NCI-H128 (cell line): ENCODE data around the gene ZNF581.

ENCODE experiments used
- DNase-seq: peaks from one replicate; lab custom pipeline; 2025; ENCODE audit not compliant: unreplicated experiment; lab: John Stamatoyannopoulos, UW

The ZNF581 gene

GRCh38 chr19:55692681-55693081, 49.2 kb downstream of the ZNF581 start:
- DNase-seq, result no peak

DNA sequence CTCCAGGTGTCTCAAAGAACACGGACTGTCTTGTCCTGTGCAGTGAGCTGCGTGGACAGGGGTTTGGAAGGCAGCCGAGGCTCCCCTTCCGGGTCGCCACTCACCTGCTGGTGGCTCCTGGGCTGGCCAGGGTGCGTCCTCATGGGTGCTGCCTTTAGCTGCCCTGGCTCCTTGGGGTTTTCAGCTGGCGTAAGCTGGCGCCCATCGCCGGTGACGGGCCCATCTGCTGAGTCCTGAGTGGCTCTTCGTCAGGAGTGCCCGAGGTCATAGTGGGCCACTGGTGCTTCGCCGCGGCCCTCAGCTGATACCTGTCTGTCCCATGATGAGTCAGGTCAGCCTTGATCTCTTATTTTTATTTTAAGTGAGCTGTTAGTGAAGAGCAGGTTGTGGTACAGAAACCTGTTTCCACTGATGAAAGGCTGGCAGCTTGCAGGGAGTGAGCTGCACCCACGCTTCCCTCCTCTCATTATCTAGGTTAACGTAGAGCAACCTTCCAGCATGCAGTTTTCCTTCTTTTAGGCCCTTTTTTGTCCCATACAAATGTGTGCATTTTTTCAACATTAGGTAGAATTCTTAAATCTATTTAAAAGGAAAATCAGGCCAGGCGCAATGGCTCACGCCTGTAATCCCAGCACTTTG, 50.0 kb downstream of the ZNF581 start:
- no peak for DNase-seq

DNA sequence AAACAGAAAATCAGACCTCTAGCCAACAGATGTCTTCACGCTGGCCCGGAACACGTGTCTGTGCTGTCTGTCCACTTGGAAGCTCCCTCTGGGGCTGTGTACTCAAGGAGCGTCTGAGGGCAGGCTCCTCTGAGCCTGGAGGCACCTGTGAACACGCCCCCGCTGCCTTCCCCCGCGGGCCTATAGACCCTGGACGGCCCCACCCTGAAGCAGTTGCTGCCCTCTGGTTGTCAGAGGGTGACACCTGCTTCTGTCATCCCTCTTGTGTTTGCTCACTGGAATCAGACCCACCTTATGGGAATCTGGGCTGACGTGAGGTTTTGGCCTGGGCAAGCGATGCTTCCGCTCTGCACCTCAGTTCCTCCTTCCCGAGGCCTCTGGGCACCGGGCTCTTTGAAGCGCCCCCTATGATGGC, 50.8 kb downstream of the ZNF581 start:
- DNase-seq, result no peak

GRCh38 chr19:55694656-55695491, 51.4 kb downstream of the ZNF581 start:
- no peak for DNase-seq
